HL-60 (cell line): ENCODE measurements around the gene RAET1G.
A peak's percentile ranks its signal among the peaks of the same experiment; 100 is the strongest.
"Not testable (repeated sequence)": the region's sequence is repeated elsewhere in the genome, so short reads cannot be mapped to it uniquely, and the experiment has no call there.

Source experiments
- DNase-seq, 2 experiments: peaks; one replicate each; pipeline ENCODE4 v3.0.0-alpha.2; 2010 to 2020; ENCODE audit warnings: low read depth in 1 of 2, low spot score in 1 of 2
- H3K27ac ChIP-seq: fragments of 250-450 bp; sonication (Bioruptor Pico); replicated peaks from 2 replicates; pipeline ENCODE4 v1.5.1; 2020; ENCODE audit warnings: mild to moderate bottlenecking, moderate library complexity
- H3K27me3 ChIP-seq: fragments of 250-450 bp; sonication (Bioruptor Pico); 2 replicates; pipeline ENCODE4 v1.5.1; 2021; ENCODE audit warnings: mild to moderate bottlenecking, moderate library complexity; ENCODE audit not compliant: insufficient read depth, poor library complexity, severe bottlenecking
- H3K4me3 ChIP-seq: replicated peaks from 2 replicates; pipeline ENCODE4 v1.5.1; 2011; ENCODE audit warnings: mild to moderate bottlenecking, control low read depth, low read length; ENCODE audit not compliant: insufficient read depth
- GABPA ChIP-seq: IDR thresholded peaks from 2 replicates; pipeline ENCODE4 v1.6.1; 2012; ENCODE audit warnings: low read depth
- POLR2AphosphoS5 ChIP-seq: IDR thresholded peaks from 2 replicates; pipeline ENCODE4 v1.6.1; 2012; ENCODE audit warnings: low read depth
- REST ChIP-seq: IDR thresholded peaks from 2 replicates; pipeline ENCODE4 v1.6.1; 2012; ENCODE audit warnings: low read depth; ENCODE audit not compliant: insufficient replicate concordance
- SPI1 ChIP-seq: IDR thresholded peaks from 2 replicates; pipeline ENCODE4 v1.6.1; 2012; ENCODE audit warnings: low read depth, mild to moderate bottlenecking, borderline replicate concordance
- TF ChIP-seq, protein P1 (sequence below): IDR thresholded peaks from one replicate; pipeline ENCODE4 v1.5.1; 2011; ENCODE audit warnings: low read length, control low read depth, inconsistent platforms; ENCODE audit not compliant: insufficient read depth

RAET1G gene

GRCh38 chr6:149939356-149939648, 16.4 kb upstream of the RAET1G start:
- peaks cover 67% of the 10 kb centered on the region for H3K27me3 ChIP-seq
- no peak overlapping the region for H3K27ac ChIP-seq
- no peak for TF ChIP-seq GABPA
- no peak for TF ChIP-seq REST
- no peak for TF ChIP-seq SPI1
- no peak for TF ChIP-seq POLR2AphosphoS5
- TF ChIP-seq, protein P1, sequence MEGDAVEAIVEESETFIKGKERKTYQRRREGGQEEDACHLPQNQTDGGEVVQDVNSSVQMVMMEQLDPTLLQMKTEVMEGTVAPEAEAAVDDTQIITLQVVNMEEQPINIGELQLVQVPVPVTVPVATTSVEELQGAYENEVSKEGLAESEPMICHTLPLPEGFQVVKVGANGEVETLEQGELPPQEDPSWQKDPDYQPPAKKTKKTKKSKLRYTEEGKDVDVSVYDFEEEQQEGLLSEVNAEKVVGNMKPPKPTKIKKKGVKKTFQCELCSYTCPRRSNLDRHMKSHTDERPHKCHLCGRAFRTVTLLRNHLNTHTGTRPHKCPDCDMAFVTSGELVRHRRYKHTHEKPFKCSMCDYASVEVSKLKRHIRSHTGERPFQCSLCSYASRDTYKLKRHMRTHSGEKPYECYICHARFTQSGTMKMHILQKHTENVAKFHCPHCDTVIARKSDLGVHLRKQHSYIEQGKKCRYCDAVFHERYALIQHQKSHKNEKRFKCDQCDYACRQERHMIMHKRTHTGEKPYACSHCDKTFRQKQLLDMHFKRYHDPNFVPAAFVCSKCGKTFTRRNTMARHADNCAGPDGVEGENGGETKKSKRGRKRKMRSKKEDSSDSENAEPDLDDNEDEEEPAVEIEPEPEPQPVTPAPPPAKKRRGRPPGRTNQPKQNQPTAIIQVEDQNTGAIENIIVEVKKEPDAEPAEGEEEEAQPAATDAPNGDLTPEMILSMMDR = no peak
- DNase-seq = no peak
- H3K4me3 ChIP-seq = no peak overlapping the region

DNA sequence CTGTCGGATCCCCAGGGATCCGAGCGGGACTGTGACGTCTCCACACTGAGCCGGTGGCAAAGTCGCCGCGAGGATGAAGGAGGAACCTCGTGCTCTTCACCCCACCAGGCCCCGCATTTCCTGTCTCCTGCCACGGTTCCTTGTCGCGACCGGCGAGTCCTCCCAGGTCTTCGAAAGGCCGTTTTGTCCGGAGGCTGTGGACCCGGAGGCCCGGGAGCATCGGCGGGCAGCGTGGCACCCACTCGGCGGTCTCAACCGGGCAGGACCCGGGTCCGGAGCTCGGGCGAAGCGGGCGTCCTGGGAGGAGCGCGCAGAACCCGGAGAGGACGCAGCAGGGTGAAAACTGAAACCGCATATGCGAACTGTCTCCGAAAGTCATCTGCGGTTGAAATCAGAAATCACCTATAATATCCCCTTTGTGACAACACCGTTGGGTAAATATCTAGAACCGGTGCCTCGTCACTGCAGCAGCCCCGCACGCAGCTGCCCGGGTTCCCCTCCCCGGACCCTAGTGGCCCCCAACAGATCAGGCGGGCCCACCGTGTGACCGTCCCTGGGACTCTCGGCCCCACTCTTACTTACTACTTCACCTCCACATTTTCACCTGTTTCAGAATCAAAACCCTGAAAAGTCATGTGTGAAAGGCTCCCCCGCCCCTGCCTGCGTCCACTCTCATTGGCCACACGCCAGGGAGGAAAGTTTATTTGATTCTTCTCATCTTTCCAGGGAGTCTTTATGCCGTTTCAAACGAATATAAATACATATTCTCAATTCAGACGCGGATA, 15.8 kb upstream of the RAET1G start:
- DNase-seq = no peak
- no peak for TF ChIP-seq POLR2AphosphoS5
- TF ChIP-seq, protein P1 = no peak
- no peak for TF ChIP-seq SPI1
- TF ChIP-seq REST = no peak
- TF ChIP-seq GABPA = no peak
- Histone ChIP-seq H3K27me3 (peaks cover 67% of the 10 kb centered on the region), H3K27ac (no peak overlapping the region), H3K4me3 (peak overlapping the region; percentile 30)

DNA sequence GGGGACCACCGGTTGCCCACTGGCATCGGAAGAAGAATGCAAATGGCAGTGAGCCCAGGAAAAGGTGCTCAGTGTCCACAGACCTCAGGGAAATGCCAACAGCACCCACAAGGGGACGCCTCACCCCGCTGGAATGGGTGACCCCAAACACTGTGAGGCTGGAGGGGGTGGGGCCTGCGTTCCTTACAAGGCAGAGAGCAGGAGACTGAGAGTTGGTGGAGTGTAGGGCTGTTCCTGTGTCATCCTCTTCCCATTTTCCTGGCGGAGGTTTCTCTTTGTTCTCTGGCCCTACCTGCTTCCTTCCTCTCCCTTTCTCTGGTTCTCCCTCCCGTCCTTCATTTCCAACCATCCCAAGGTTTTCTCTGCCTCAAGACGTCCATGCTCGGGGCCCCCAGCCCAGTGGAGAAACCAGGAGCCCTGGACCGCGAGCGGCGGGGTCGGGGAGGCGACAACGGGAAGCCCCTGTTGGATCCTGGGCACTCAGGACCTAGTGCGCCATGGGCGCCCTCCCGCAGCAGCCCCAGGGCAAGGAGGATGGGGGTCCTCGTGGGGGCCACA, 15.2 kb upstream of the RAET1G start:
- not testable (repeated sequence) for DNase-seq, H3K27ac ChIP-seq
- Histone ChIP-seq H3K27me3 (peaks cover 70% of the 10 kb centered on the region), H3K4me3 (peak overlapping the region; percentile 30)

DNA sequence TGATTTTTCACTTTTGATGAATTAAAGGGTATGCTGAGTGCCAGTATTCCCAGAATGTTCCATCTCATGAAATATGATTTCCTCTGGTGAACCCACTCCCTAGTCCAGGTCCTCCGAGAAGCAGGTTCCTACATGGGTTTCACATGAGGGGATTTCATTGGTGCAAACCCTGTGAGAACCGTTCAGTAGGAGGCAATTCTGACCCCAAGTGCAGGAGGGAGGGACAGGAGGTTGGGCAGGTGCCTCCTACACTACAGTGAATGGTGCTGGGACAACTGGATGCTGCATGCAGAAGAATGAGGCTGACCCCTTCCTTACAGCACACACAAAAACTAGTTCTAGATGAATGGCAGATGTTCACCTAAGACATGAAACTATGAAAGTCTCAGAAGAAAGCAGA, 13.8 kb upstream of the RAET1G start:
- peaks cover 68% of the 10 kb centered on the region for H3K27me3 ChIP-seq
- no peak overlapping the region for H3K27ac ChIP-seq
- no peak overlapping the region for H3K4me3 ChIP-seq
- no peak for DNase-seq
- no peak for TF ChIP-seq SPI1
- TF ChIP-seq POLR2AphosphoS5 = no peak
- TF ChIP-seq GABPA = no peak
- TF ChIP-seq, protein P1 = no peak
- TF ChIP-seq REST = no peak
